GM23248 (cell line): ENCODE results near the gene USP22. TPM values are rescaled to one million over a fixed set of nuclear protein-coding genes. Genes with fewer than 3 reads are reported as not detected.

ENCODE experiments used
- DNase-seq: peaks from one replicate; pipeline ENCODE4 v3.0.0-alpha.2; 2015
- H2AFZ ChIP-seq: fragments of 200-600 bp; sonication (generic); 2 replicates; pipeline ENCODE4 v1.6.1; 2016; ENCODE audit warnings: antibody characterized with exemption
- H3F3A ChIP-seq: fragments of 200-600 bp; sonication (generic); 2 replicates; pipeline ENCODE4 v1.6.1; 2016; ENCODE audit warnings: mild to moderate bottlenecking, antibody characterized with exemption, mixed run types; ENCODE audit not compliant: insufficient read depth
- H3K27ac ChIP-seq: fragments of 200-600 bp; sonication (generic); 2 replicates; pipeline ENCODE4 v1.5.1; 2016; ENCODE audit warnings: mild to moderate bottlenecking
- H3K27me3 ChIP-seq: fragments of 200-600 bp; sonication (generic); replicated peaks from 2 replicates; pipeline ENCODE4 v1.6.1; 2016; ENCODE audit warnings: mild to moderate bottlenecking; ENCODE audit not compliant: insufficient read depth
- H3K36me3 ChIP-seq: fragments of 200-600 bp; sonication (generic); 2 replicates; pipeline ENCODE4 v1.6.1; 2016; ENCODE audit warnings: low read depth, mild to moderate bottlenecking
- H3K4me1 ChIP-seq: fragments of 200-600 bp; sonication (generic); 2 replicates; pipeline ENCODE4 v1.6.1; 2016; ENCODE audit warnings: mild to moderate bottlenecking; ENCODE audit not compliant: insufficient read depth
- H3K4me2 ChIP-seq: fragments of 200-600 bp; sonication (generic); one replicate; pipeline ENCODE4 v1.6.1; 2016; ENCODE audit warnings: mild to moderate bottlenecking; ENCODE audit not compliant: unreplicated experiment
- H3K4me3 ChIP-seq: fragments of 200-600 bp; sonication (generic); 2 replicates; pipeline ENCODE4 v1.5.1; 2016; ENCODE audit warnings: mild to moderate bottlenecking
- H3K79me2 ChIP-seq: fragments of 200-600 bp; sonication (generic); 2 replicates; pipeline ENCODE4 v1.6.1; 2016; ENCODE audit warnings: mild to moderate bottlenecking; ENCODE audit not compliant: insufficient read depth
- H3K9ac ChIP-seq: fragments of 200-600 bp; sonication (generic); 2 replicates; pipeline ENCODE4 v1.6.1; 2016; ENCODE audit warnings: mild to moderate bottlenecking
- H3K9me2 ChIP-seq: fragments of 200-600 bp; sonication (generic); 2 replicates; pipeline ENCODE4 v1.6.1; 2016; ENCODE audit warnings: mixed run types, mild to moderate bottlenecking, moderate library complexity; ENCODE audit not compliant: insufficient read depth
- H3K9me3 ChIP-seq: fragments of 200-600 bp; sonication (generic); one replicate; pipeline ENCODE4 v1.6.1; 2017; ENCODE audit warnings: low read depth
- H4K20me1 ChIP-seq: fragments of 200-600 bp; sonication (generic); 2 replicates; pipeline ENCODE4 v1.6.0; 2016; ENCODE audit not compliant: insufficient read depth
- EZH2 ChIP-seq: fragments of 200-600 bp; sonication (generic); IDR thresholded peaks from 2 replicates; pipeline ENCODE4 v1.6.1; 2018; ENCODE audit warnings: antibody characterized with exemption, mild to moderate bottlenecking; ENCODE audit not compliant: insufficient read depth, poor library complexity, severe bottlenecking
- EZH2phosphoT487 ChIP-seq: fragments of 200-600 bp; sonication (generic); IDR thresholded peaks from 2 replicates; pipeline ENCODE4 v1.6.1; 2018; ENCODE audit warnings: antibody characterized with exemption, moderate library complexity, mild to moderate bottlenecking, low read depth; ENCODE audit not compliant: insufficient read depth
- WGBS, 2 experiments: methylation state at CpG; one replicate each; pipeline ENCODE4 v1.1.6; 2015 to 2017; ENCODE audit warnings: low lambda C conversion rate in 2 of 2, low coverage in 1 of 2; ENCODE audit errors: missing lambda C conversion rate in 2 of 2; 5-methylcytosine and 5-hydroxymethylcytosine counted together
- in situ Hi-C: fragments of 300-500 bp; cut with MboI; formaldehyde crosslinking; loops from 2 replicates; pipeline ENCODE4 v1.15.0; 2020
- polyA plus RNA-seq: library from polyadenylated mRNA; unstranded; fragments of >200 nt; fragmentation: Nextera tagmentation; extraction: Ambion mirVana; gene quantifications from 2 replicates; pipeline ENCODE4 v1.2.1, GENCODE V29; 2016
- total RNA-seq: library from RNA; depleted of rRNA; stranded (reverse); fragments of >200 nt; shearing (Covaris generic); gene quantifications from 2 replicates; pipeline ENCODE4 v1.2.3, GENCODE V29; 2014

The USP22 gene
- total and polyA plus RNA-seq, 2 experiments from 2014 or later, result 75.1 to 154 TPM

- DNase-seq, result no peak
- Histone ChIP-seq H3K4me2 (no peak overlapping the region), H2AFZ (no peak overlapping the region), H3K27me3 (no peaks in the 10 kb centered on the region), H3K9me2 (no peaks in the 10 kb centered on the region), H4K20me1 (no peaks in the 10 kb centered on the region), H3K9me3 (no peaks in the 10 kb centered on the region), H3K27ac (no peak overlapping the region), H3K79me2 (no peaks in the 10 kb centered on the region), H3F3A (0 out of 2 replicates have a peak, but pooled peaks cover 3% of the 10 kb centered on the region), H3K4me3 (no peak overlapping the region), H3K4me1 (no peaks in the 10 kb centered on the region), H3K9ac (no peak overlapping the region), H3K36me3 (no peaks in the 10 kb centered on the region)
- in situ Hi-C loops, result loop anchor here (10.0 kb wide), 1 partner anchor 197 kb away; no protein-coding TSS in a partner anchor
- TF ChIP-seq EZH2phosphoT487, result no peak
- no peak for TF ChIP-seq EZH2
- 76 to 80% methylated on average over 17 of the region's 17 CpGs for WGBS, 2 experiments
These were observed 51.4 kb downstream of the USP22 start for GRCh38 chr17:20991276-20992037.

DNA sequence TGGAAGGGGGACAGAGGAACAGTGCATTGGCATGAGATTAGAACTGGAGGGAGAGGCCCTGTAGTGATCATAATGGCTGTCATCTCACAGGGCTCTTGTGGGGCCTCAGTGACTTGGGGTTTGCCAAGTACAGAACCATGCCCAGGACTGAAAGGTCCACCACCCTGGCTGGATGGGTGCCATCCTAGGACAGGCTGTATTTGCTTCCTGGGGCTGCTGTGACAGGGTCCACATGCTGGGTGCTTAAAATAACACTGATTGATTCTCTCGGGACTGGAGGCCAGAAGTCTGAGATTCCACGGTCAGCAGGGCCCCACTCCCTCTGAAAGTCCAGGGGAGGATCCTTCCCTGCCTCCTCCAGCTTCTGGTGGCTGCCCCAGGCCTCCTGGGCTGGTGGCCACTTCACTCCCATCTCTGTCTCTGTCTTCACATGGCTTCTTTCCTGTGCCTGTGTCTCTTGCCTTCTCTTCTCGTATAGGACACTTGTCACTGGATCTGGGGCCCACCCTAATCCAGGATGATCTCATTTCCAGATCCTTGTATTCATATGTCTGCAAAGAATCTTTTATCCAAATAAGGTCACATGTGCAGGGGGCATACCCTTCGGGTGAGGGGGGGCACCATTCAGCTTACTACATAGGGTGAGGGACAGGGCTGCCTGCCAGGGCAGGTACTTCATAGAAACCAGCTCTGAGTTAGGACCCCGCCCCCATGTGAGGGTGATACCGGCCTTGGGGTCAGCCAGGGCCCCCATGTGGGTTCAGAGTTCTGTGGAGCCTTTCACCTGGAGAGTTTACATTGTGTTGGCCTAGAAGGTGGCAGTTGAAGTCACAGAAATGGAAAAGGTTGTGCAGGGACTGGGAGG is 52.6 kb downstream of the USP22 start:
- H3K4me2 ChIP-seq, result no peak overlapping the region
- no peaks in the 10 kb centered on the region for H3K79me2 ChIP-seq
- H3K27ac ChIP-seq, result no peak overlapping the region
- no peaks in the 10 kb centered on the region for H3K9me2 ChIP-seq
- H3K4me3 ChIP-seq, result no peak overlapping the region
- no peaks in the 10 kb centered on the region for H3K4me1 ChIP-seq
- no peaks in the 10 kb centered on the region for H3K9me3 ChIP-seq
- TF ChIP-seq EZH2phosphoT487 (no peak), EZH2 (no peak)
- no peak for DNase-seq
- H3K36me3 ChIP-seq, result no peaks in the 10 kb centered on the region
- no peak overlapping the region for H2AFZ ChIP-seq
- H3K27me3 ChIP-seq, result no peaks in the 10 kb centered on the region
- WGBS, 2 experiments, result 26 to 36% methylated on average over 5 to 6 of the region's 6 CpGs
- in situ Hi-C loops, result loop anchor here (10.0 kb wide), 1 partner anchor 195 kb away; no protein-coding TSS in a partner anchor
- H3F3A ChIP-seq, result 0 out of 2 replicates have a peak, but pooled peaks cover 3% of the 10 kb centered on the region
- H4K20me1 ChIP-seq, result no peaks in the 10 kb centered on the region
- H3K9ac ChIP-seq, result no peak overlapping the region

- H3K4me1 ChIP-seq, result no peaks in the 10 kb centered on the region
- WGBS, 2 experiments, result 67 to 69% methylated on average over 7 of the region's 7 CpGs
- no peak for TF ChIP-seq EZH2
- no peak for TF ChIP-seq EZH2phosphoT487
- in situ Hi-C loops, result no loop called here
- no peaks in the 10 kb centered on the region for H3K9me2 ChIP-seq
- DNase-seq, result no peak
- no peak overlapping the region for H3K4me2 ChIP-seq
- H4K20me1 ChIP-seq, result no peaks in the 10 kb centered on the region
- H3K4me3 ChIP-seq, result no peak overlapping the region
- H3K9ac ChIP-seq, result no peak overlapping the region
- no peaks in the 10 kb centered on the region for H3K79me2 ChIP-seq
- H3K36me3 ChIP-seq, result no peaks in the 10 kb centered on the region
- no peaks in the 10 kb centered on the region for H3K27me3 ChIP-seq
- no peaks in the 10 kb centered on the region for H3K9me3 ChIP-seq
- no peak overlapping the region for H2AFZ ChIP-seq
- H3F3A ChIP-seq, result 0 out of 2 replicates have a peak, but pooled peaks cover 3% of the 10 kb centered on the region
- H3K27ac ChIP-seq, result no peak overlapping the region
These were observed 53.3 kb downstream of the USP22 start for GRCh38 chr17:20989481-20989880.

- no peak overlapping the region for H2AFZ ChIP-seq
- 72 to 79% methylated on average over 3 of the region's 3 CpGs for WGBS, 2 experiments
- DNase-seq, result no peak
- TF ChIP-seq EZH2phosphoT487, result no peak
- no peak for TF ChIP-seq EZH2
- H4K20me1 ChIP-seq, result no peaks in the 10 kb centered on the region
- no peak overlapping the region for H3K27ac ChIP-seq
- H3K4me1 ChIP-seq, result no peaks in the 10 kb centered on the region
- H3K4me2 ChIP-seq, result no peak overlapping the region
- no peaks in the 10 kb centered on the region for H3K27me3 ChIP-seq
- no peaks in the 10 kb centered on the region for H3K9me3 ChIP-seq
- H3K9ac ChIP-seq, result no peak overlapping the region
- H3K4me3 ChIP-seq, result no peak overlapping the region
- H3K36me3 ChIP-seq, result no peaks in the 10 kb centered on the region
- in situ Hi-C loops, result no loop called here
- no peaks in the 10 kb centered on the region for H3K79me2 ChIP-seq
- H3K9me2 ChIP-seq, result no peaks in the 10 kb centered on the region
- 0 out of 2 replicates have a peak, but pooled peaks cover 3% of the 10 kb centered on the region for H3F3A ChIP-seq
These were observed 53.9 kb downstream of the USP22 start for GRCh38 chr17:20988896-20989295.
